Endothelial cell (in vitro differentiated cells): ENCODE results near the gene MTFP1. TPM values are rescaled to one million over a fixed set of nuclear protein-coding genes. Genes with fewer than 3 reads are reported as not detected.
"Not testable (repeated sequence)": the region's sequence is repeated elsewhere in the genome, so short reads cannot be mapped to it uniquely, and the experiment has no call there.

Experiments used
- DNase-seq: peaks from one replicate; pipeline ENCODE4 v3.0.0; 2021; ENCODE audit warnings: low spot score
- H3K27ac Mint-ChIP-seq: one replicate; pipeline ENCODE4 v1.8.0; 2021; ENCODE audit warnings: mixed read lengths, inconsistent platforms; ENCODE audit not compliant: unreplicated experiment
- H3K27me3 Mint-ChIP-seq: one replicate; pipeline ENCODE4 v1.8.0; 2021; ENCODE audit warnings: mild to moderate bottlenecking, moderate library complexity, mixed read lengths, inconsistent platforms; ENCODE audit not compliant: unreplicated experiment
- H3K36me3 Mint-ChIP-seq: one replicate; pipeline ENCODE4 v1.8.0; 2021; ENCODE audit warnings: mild to moderate bottlenecking, low read depth, mixed read lengths, inconsistent platforms; ENCODE audit not compliant: unreplicated experiment
- H3K4me1 Mint-ChIP-seq: one replicate; pipeline ENCODE4 v1.8.0; 2021; ENCODE audit warnings: mild to moderate bottlenecking, mixed read lengths, inconsistent platforms; ENCODE audit not compliant: unreplicated experiment
- H3K4me3 Mint-ChIP-seq: one replicate; pipeline ENCODE4 v1.8.0; 2021; ENCODE audit warnings: mild to moderate bottlenecking, mixed read lengths, inconsistent platforms; ENCODE audit not compliant: unreplicated experiment
- H3K9me3 Mint-ChIP-seq: one replicate; pipeline ENCODE4 v1.8.0; 2021; ENCODE audit warnings: mixed read lengths, inconsistent platforms; ENCODE audit not compliant: unreplicated experiment
- total RNA-seq: library from RNA; stranded (reverse); fragmentation: NEBNext Ultra II Directional; extraction: Animal tissue kit (Norgen Biotek cat#: 25700); gene quantifications from one replicate; pipeline ENCODE4 v1.2.1, GENCODE V29; 2021; ENCODE audit not compliant: unreplicated experiment
- TF ChIP-seq, protein P1 (sequence below): fragments of 200-600 bp; sonication (generic); IDR thresholded peaks from one replicate; pipeline ENCODE4 v1.5.0; 2021; ENCODE audit warnings: antibody characterized with exemption; ENCODE audit not compliant: unreplicated experiment

MTFP1 gene
- total RNA-seq, 1 donor from 2014 or later, result 30.2 TPM

DNA sequence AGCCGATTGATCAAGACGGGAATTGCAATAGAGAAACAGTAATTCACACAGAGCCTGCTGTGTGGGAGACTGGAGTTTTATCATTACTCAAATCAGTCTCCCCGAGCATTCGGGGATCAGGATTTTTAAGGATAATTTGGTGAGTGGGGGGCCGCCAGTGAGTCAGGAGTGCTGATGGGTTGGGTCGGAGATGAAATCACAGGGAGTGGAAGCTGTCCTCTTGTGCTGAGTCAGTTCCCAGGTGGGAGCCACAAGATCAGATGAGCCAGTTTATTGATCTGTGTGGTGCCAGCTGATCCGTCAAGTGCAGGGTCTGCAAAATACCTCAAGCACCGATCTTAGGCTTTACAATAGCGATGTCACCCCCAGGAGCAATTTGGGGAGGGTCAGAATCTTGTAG, 15.5 kb downstream of the MTFP1 start:
- Mint-ChIP-seq H3K9me3 (no peaks in the 10 kb centered on the region), H3K4me1 (peaks cover 16% of the 10 kb centered on the region), H3K27ac (no peak overlapping the region)

DNA sequence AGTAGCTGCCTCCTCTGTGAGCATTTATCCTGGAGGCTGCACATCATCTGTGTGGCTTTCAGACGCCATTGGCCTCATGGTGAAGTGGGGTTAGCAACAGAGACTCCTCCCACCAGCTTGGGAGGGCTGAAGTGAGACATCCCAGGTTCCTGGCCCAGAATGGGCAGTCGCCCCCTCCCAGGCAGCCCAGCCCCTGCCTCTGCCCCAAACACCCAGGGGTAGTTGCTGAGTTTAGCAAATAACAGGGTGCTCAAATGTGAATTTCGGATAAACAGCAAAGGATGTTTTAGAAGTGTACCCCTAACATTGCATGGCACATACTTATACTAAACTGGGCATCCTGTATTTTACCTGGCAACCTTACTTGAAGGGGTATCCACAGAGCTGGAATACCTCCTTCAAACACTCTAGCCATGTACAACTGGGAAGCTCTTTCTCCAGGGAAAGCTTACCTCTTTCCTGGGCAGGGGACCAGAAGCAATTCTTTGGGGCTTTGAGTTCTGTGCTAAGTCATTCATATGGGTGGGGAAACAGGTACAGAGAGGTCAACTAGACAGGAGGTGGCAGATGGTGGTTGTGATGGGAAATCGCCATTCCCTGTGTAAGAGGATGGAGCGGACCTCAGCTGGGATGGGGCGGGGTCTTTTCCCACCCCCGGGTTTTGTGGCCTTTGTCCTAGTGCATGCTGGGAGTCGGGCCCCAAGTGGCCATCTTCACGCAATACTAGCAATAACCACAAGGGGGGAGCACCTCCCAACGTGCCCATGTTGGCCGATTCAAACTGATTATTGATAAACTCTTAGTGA, 19.3 kb downstream of the MTFP1 start:
- TF ChIP-seq, protein P1, sequence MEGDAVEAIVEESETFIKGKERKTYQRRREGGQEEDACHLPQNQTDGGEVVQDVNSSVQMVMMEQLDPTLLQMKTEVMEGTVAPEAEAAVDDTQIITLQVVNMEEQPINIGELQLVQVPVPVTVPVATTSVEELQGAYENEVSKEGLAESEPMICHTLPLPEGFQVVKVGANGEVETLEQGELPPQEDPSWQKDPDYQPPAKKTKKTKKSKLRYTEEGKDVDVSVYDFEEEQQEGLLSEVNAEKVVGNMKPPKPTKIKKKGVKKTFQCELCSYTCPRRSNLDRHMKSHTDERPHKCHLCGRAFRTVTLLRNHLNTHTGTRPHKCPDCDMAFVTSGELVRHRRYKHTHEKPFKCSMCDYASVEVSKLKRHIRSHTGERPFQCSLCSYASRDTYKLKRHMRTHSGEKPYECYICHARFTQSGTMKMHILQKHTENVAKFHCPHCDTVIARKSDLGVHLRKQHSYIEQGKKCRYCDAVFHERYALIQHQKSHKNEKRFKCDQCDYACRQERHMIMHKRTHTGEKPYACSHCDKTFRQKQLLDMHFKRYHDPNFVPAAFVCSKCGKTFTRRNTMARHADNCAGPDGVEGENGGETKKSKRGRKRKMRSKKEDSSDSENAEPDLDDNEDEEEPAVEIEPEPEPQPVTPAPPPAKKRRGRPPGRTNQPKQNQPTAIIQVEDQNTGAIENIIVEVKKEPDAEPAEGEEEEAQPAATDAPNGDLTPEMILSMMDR, result peak; percentile 87
- H3K27me3 Mint-ChIP-seq, result no peaks in the 10 kb centered on the region
- H3K36me3 Mint-ChIP-seq, result no peaks in the 10 kb centered on the region
- peak; percentile 82 for DNase-seq
- H3K27ac Mint-ChIP-seq, result peak overlapping the region; percentile 84
- no peaks in the 10 kb centered on the region for H3K9me3 Mint-ChIP-seq
- peak overlapping the region; percentile 59 for H3K4me3 Mint-ChIP-seq
- peaks cover 2% of the 10 kb centered on the region for H3K4me1 Mint-ChIP-seq

More for the DNA sequence above, 15.5 kb downstream of the MTFP1 start:
- TF ChIP-seq, protein P1, result no peak
- Mint-ChIP-seq H3K27me3 (peaks cover 3% of the 10 kb centered on the region), H3K4me3 (no peak overlapping the region), H3K36me3 (no peaks in the 10 kb centered on the region)
- DNase-seq, result no peak

DNA sequence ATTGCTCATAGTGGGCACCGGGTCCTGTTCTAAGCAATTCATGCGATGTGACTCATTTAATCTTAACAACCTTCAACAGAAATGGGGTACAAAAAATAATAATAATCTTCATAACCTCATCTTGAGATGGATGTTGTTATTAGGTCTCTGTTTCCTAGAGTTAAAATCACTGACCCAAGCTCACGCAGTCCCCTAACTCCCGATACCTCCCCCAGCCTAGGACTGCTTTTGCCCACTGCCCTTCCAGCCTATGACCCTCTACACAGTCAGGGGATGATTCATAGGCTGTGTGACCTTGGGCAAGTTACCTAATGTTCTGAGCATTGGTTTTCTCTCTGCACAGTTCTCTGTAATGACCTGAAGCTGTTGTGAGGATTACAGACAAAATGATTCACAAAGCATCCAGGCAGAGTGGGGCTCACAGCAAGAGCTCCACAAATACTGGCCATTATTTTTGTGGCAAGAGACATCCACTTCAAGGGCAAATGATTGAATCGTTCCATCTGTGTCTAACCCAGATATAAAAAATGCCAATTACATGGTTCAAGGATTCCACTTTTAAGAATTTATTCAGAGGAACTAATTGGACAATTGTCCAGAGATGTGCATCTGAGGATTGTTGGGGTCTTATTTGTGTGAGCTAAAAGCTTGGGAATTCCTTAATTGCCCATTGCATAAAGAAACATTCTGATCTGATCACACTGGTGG, 20.0 kb downstream of the MTFP1 start:
- DNase-seq, result no peak
- Mint-ChIP-seq H3K36me3 (no peaks in the 10 kb centered on the region), H3K27ac (peak overlapping the region; percentile 52), H3K27me3 (no peaks in the 10 kb centered on the region), H3K9me3 (no peaks in the 10 kb centered on the region), H3K4me3 (no peak overlapping the region), H3K4me1 (peaks cover 2% of the 10 kb centered on the region)
- TF ChIP-seq, protein P1, result peak; percentile 21

DNA sequence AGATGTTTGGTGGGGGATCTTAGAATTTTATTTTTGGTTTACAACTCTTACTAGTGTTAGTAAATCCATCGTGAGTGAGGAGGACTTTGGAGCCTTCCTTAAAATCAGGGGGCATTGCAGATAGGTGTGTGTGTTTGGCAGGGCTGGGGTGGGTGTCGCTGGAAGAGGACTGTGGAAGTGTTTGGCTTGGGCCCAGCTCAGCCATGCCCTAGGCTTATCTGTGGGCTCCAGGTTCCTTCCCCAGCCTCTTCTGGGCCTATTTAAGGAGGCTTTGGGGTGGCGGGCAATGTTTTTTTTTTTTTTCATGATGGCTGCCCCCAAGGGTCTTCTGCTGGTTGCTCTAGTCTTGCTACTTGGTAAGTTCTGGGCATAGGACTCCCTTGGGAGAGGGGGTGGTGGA, 22.1 kb downstream of the MTFP1 start:
- H3K36me3 Mint-ChIP-seq, result no peaks in the 10 kb centered on the region

DNA sequence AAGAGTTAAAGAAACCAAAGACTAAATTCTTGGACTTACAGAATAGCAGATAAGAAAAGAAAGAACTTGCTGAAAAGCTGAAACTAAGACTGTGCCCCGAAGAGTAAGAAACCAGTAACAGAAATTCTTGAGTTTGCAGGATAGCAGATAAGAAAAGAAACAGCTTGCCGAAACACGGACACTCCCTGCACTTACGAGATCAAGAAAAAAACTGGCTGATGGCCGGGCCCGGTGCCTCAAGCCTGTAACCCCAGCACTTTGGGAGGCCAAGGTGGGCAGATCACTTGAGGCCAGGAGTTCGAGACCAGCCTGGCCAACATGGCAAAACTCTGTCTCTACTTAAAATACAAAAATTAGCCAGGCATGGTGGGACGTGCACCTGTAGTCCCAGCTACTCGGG, 25.9 kb downstream of the MTFP1 start:
- peaks cover 10% of the 10 kb centered on the region for H3K4me1 Mint-ChIP-seq
- not testable (repeated sequence) for H3K9me3 Mint-ChIP-seq, H3K27me3 Mint-ChIP-seq, H3K36me3 Mint-ChIP-seq, H3K27ac Mint-ChIP-seq, H3K4me3 Mint-ChIP-seq, DNase-seq

More for the DNA sequence above, 22.1 kb downstream of the MTFP1 start:
- peaks cover 2% of the 10 kb centered on the region for H3K4me1 Mint-ChIP-seq
- H3K27me3 Mint-ChIP-seq, result no peaks in the 10 kb centered on the region
- no peak overlapping the region for H3K4me3 Mint-ChIP-seq
- H3K27ac Mint-ChIP-seq, result no peak overlapping the region
- no peaks in the 10 kb centered on the region for H3K9me3 Mint-ChIP-seq
- DNase-seq, result no peak
- TF ChIP-seq, protein P1, result no peak
